Suppressor macrophage (primary cell): Measurements from ENCODE around the gene RTEL1.
"Not testable (repeated sequence)": the region's sequence is repeated elsewhere in the genome, so short reads cannot be mapped to it uniquely, and the experiment has no call there.

Experiments
- DNase-seq, 4 experiments: peaks; one replicate each; pipeline ENCODE4 v3.0.0-alpha.2; 2020 to 2022
- total RNA-seq, 17 experiments: gene quantifications; one replicate each; lab custom pipeline; 2026; ENCODE audit warnings: mixed read lengths in 6 of 17, inconsistent platforms in 3 of 17; lab: John Stamatoyannopoulos, UW

Gene RTEL1, protein sequence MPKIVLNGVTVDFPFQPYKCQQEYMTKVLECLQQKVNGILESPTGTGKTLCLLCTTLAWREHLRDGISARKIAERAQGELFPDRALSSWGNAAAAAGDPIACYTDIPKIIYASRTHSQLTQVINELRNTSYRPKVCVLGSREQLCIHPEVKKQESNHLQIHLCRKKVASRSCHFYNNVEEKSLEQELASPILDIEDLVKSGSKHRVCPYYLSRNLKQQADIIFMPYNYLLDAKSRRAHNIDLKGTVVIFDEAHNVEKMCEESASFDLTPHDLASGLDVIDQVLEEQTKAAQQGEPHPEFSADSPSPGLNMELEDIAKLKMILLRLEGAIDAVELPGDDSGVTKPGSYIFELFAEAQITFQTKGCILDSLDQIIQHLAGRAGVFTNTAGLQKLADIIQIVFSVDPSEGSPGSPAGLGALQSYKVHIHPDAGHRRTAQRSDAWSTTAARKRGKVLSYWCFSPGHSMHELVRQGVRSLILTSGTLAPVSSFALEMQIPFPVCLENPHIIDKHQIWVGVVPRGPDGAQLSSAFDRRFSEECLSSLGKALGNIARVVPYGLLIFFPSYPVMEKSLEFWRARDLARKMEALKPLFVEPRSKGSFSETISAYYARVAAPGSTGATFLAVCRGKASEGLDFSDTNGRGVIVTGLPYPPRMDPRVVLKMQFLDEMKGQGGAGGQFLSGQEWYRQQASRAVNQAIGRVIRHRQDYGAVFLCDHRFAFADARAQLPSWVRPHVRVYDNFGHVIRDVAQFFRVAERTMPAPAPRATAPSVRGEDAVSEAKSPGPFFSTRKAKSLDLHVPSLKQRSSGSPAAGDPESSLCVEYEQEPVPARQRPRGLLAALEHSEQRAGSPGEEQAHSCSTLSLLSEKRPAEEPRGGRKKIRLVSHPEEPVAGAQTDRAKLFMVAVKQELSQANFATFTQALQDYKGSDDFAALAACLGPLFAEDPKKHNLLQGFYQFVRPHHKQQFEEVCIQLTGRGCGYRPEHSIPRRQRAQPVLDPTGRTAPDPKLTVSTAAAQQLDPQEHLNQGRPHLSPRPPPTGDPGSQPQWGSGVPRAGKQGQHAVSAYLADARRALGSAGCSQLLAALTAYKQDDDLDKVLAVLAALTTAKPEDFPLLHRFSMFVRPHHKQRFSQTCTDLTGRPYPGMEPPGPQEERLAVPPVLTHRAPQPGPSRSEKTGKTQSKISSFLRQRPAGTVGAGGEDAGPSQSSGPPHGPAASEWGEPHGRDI (N-terminal part only)
- total RNA-seq: 0.73 to 5.1 (median 1.6) reads per million in 17 experiments

GRCh38 chr20:63657937-63658748, at the start of gene RTEL1:
Gene RTEL1, plus strand, starts transcription at chr20:63658312. Its CDS starts 1,091 bp downstream, at chr20:63659403.
- DNase-seq: peak; percentile 94 to 97 (median 96)

- DNase-seq: peak in 1 of 4 experiments; percentile 20
Measured at GRCh38 chr20:63610581-63611435, 47.3 kb upstream of the RTEL1 start.

DNA sequence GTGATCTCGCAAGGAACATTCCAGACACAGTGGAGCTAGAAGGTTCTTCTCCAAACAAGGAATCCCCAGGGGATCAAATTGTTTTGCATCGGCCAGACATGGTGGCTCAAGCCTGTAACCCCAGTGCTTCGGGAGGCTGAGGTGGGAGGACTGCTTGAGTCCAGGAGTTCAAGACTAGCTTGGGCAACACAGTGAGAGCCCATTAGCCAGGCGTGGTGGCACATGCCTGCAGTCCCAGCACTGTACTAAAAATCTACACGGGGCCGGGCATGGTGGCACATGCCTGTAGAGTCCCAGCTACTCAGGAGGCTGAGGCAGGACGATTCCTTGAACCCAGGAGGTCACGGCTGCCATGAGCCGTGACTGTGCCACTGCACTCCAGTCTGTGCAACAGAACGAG, 46.5 kb upstream of the RTEL1 start:
- no peak for DNase-seq

GRCh38 chr20:63612276-63612931, 45.7 kb upstream of the RTEL1 start:
- peak; percentile 89 to 94 (median 90) for DNase-seq

- not testable (repeated sequence) for DNase-seq
Measured at GRCh38 chr20:63613863-63614594, 44.1 kb upstream of the RTEL1 start.

DNA sequence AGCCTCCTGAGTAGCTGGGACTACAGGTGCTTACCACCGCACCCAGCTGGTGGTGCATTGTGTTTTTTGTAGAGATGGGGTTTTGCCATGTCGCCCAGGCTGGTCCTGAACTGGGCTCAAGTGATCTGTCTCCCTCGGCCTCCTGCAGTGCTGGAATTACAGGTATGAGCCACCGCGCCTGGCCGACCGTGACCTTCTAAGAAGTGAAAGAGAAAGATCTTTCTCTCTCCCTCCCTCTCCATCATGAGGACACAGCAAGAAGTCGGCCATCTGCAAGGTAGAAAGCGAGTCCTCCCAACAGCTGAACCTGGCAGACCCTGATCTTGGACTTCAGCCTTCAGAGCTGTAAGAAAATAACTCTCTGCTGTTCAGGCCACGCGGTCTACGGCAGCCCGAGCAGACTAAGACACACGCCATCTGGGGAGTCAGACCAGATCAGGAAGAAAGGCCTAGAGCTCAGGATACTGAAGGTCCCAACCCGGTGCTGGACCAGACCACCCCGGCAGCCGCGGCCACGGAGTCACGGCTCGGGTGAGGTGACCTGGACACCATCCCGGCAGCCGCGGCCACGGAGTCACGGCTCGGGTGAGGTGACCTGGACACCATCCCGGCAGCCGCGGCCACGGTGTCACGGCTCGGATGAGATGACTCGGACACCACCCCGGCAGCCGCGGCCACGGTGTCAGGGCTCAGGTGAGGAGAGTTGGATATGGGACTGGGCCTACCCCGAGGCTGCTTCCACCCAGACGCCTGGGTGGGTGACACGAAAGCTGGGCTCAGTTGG, 40.8 kb upstream of the RTEL1 start:
- no peak for DNase-seq

DNA sequence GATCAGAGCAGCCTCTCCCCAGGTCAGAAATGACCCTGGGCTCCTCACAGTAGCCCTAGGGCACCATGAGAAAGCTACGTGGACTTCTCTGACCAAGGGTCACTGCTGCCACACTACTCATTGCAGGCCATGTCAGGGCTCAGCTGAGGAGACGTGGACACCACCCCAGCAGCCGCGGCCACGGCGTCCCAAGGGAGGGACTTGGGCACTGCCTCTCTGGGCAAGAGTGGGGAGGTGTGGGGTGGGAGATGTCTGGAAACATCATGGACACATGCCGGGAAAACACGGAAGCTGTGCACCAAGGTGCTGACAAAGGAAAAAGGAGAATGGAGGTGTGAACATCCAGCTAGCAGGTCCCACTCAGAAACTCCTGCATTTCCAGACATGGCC, 40.2 kb upstream of the RTEL1 start:
- no peak for DNase-seq

- DNase-seq: no peak
Measured at GRCh38 chr20:63618291-63618980, 39.7 kb upstream of the RTEL1 start.

GRCh38 chr20:63619086-63619485, 39.0 kb upstream of the RTEL1 start:
- no peak for DNase-seq

- DNase-seq: no peak
Measured at GRCh38 chr20:63619505-63619904, 38.6 kb upstream of the RTEL1 start.

DNA sequence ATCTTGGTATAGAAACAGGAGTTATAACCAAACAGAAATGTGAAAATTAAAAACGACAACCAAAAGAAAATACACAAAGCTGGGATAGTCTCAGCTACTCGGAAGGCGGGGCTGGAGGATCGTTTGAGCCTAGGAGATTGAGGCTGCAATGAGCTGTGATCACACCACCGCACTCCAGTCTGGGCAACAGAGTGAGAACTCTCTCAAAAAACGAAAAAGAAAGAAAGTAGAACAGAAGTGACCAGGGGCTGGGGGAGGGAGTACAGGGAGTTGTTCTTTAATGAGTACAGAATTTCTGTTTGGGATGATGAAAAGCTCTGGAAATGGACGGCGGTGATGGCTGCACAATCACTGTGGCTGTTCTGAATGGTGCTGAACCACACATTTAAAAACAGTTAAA, 37.1 kb upstream of the RTEL1 start:
- no peak for DNase-seq

GRCh38 chr20:63622096-63622495, 36.0 kb upstream of the RTEL1 start:
- DNase-seq: no peak

DNA sequence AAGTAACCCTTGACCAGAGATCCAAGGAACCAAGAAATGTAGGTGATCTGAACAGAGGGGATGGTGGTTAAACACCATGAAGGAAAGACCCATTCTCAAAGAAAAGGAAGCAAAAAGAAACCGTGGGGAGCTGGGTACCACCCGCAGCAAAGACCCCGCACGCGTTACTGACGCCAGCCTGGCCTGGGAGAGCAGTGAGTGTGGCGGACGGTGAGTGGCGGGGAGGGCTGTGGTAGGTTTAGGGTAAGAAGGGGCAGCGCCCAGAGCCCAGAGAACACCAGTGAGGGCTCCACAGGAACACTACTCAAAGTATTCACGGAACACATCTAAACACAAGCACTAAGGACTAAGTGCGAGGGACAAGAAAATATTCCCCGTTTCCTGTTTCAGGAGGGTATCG, 35.4 kb upstream of the RTEL1 start:
- DNase-seq: no peak

DNA sequence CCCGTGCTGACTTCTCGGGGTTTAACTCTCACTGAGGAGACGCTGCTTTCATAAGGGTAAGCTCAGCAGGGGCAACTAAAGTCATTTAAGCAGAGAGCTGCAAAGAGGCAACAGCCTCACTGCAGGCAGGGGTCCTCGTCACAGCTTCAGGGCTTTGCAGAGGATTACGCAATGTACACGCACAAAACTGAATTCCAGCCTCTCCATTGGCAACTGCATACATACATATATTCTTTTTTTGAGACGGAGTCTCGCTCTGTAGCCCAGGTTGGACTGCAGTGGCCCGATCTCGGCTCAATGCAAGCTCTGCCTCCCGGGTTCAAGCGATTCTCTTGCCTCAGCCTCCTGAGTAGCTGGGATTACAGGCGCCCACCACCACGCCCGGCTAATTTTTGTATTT, 33.6 kb upstream of the RTEL1 start:
- peak in 1 of 4 experiments; percentile 20 for DNase-seq

- DNase-seq: peak; percentile 13 to 37 (median 27)
Measured at GRCh38 chr20:63625771-63626423, 32.2 kb upstream of the RTEL1 start.

GRCh38 chr20:63626424-63627128, 31.5 kb upstream of the RTEL1 start, which contains the start of gene GMEB2:
Gene GMEB2, minus strand, starts transcription at chr20:63627101. Its CDS starts 7,704 bp downstream, at chr20:63619397.
- DNase-seq: peak in 3 of 4 experiments; percentile 82 to 94 (median 93)
